HG02588 (cell line): ENCODE data around the gene PROSER2.

Source experiments
- ATAC-seq: cut with Tn5 transposase; IDR thresholded peaks from one replicate; pipeline ENCODE4 v1.9.1; 2021; ENCODE audit warnings: mild to moderate bottlenecking, moderate library complexity; ENCODE audit not compliant: unreplicated experiment

PROSER2 gene

DNA sequence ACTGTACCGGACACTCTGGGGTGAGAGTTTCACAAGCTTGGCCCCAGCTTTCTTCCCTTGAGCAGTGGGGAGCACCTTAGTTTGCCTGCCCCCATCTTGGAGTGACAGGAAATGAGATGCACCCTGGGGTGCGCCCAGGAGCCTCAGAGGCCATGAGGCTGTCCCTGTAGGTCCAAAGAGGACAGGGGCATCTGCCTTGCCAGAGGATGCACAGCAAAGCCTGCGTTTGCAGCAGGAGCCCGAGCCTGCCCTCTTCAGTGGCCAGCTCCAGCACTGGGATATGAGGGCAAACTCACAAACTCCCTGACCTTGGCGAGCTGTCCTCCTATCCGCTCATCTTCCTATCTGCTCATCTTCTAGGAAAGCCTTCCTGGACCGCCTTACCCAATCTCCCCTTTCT, 79.5 kb downstream of the PROSER2 start:
- ATAC-seq: no peak

DNA sequence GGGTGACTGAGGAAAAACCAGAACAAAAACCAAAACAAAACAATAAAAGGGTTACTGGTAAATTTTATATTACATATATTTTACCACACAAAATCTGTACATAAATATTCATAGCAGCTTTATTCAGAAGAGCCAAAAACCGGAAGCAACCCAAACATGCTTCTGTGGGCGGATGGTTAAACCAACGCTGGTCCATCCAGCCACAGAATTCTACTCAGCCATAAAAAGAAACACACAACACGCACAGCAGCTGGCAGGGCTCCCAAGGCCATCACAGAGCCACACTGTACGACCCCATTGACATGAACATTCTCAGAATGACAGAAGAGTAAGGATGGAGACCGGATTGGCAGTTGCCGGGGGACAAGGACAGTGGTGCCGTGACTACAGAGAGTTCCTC, 83.6 kb downstream of the PROSER2 start:
- ATAC-seq: no peak

DNA sequence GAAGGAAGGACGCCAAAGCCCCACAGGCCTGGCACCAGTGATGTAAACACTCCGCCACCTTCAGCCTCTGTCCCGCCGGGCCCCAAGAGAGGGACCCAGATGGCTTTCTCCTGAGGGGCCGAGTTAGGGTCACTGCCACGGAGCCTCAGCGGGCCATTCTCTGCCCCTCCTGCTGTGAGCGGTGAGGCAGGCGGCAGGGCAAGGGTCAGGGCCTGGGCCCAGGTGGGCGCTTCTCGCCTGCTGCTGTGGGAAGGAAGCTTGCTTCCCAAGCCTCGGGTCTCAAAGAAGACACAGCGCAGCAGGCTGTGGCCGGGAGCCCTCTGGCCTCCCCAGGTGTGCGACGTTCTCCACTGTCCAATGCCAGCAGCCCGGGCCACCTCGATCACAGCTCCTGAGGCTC, 84.8 kb downstream of the PROSER2 start:
- ATAC-seq: no peak

DNA sequence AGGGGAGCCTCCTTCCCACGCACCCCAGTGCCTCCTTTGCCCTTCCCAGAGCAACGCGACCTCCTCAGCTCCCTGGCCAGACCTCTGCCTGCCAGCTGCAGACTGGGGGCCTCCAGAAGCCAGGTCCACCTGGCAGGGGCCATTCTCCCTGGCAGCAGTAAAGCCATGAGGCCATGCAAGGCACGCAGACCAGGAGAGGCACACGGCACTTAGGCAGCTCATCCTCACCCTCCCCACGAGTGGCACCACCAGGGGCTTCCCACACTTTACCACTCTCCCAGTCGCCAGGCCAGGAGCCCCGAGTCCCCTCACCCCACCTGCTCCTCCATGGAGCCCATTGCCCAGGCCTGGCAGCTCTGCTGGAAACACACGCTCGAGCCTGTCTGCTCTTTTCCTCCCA, 85.4 kb downstream of the PROSER2 start:
- ATAC-seq: no peak

DNA sequence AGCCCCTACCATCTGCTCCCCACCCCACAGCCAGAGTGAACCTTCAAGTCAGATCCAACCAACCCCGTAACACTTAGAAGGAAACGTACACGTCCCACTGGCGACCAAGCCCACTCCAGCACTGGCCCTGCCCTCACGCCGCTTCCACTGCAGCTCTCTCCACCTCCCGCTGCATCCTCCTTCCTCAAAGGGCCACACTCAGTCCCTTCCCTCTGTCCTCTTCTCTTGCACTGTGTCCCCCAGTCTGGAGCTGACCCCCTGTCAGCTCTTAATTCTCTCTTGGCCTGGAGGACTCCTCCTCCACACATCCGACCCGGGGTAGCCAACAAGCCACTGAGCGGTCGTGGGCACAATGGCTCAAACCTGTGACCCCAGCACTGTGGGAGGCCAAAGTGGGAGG, 85.8 kb downstream of the PROSER2 start:
- ATAC-seq: no peak

DNA sequence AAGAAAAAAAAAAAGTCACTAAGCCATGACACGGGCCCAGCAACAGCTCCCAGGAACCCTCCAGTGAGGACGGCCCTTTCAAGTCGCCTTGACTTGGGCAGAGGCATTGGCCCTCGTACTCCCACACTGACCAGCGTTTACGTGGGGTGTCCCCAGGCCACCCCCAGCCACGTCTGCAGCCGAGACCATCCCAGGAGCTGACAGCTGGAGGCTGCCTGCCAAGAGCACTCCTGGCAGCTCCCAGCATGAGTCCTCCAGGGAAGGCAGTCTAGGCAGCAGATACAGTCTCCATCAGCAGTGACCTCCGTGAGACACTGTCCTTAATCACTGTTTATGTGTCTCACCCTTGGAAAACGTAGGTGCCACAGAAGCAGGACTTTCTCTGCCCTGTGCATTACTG, 86.5 kb downstream of the PROSER2 start:
- no peak for ATAC-seq

DNA sequence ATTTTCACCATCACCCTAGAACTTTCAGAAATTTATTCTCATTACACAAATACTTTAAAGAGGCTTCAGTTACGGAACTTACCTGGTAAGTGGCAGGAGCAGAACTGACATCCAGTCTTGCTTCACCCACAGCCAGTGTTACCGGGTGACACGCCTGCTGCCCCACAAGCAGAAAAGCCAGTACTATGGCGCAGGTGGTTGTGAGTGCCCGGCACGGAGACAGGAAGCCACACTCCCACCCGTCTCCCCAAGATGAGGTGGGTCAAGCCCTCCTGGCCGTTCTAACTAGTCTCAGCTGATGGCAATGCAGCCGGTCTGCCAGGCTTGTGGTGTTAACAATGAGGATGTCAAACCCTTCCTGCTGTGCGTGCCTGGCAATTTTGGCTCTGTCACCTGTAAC, 86.9 kb downstream of the PROSER2 start:
- ATAC-seq: no peak

DNA sequence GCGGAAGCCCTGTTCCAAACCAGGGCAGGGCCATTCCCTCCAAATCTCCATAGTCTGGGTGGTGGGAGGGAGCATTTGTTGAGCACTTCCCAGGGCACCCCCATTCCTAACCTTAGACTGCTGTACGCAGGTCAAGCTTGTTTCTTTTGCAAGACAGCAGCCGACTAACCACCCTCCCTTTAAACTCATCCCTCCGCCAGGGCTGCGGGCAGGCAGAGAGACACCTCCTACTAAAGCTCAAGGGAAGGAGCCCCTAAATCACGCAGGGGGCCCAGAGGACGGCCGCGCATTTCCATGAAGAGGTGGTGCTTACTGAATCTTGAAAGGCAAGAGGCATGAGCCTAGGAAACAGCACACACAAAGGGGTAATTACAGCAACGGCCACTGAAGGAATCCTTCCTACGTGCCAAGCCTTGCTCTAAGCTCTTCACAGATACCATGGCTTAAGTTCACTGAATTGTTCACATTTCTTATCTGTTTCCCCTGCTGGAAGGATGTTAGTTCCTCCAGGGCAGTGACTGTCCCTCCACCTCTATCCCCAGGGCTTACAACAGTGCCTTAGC, 90.0 kb downstream of the PROSER2 start:
- no peak for ATAC-seq

DNA sequence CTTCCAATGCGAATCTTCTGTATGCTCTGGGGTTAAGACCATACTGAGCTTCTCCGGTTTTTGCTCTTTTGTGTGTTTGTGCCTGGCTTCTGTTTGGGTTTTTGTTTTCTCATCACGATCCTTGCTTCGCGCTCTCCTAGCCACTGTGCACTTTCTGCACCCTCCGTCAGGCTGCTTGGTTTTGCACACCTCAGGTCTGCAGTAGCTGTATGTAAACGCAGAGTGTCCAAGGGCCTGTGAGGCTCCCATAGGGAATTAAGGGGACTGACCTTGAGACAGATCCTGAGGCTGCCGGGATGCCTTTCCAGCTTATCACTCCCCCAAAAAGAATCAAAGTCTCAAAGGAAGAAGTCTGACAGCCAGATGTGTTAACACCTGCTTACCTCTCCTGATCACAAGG, 95.2 kb downstream of the PROSER2 start:
- ATAC-seq: no peak

DNA sequence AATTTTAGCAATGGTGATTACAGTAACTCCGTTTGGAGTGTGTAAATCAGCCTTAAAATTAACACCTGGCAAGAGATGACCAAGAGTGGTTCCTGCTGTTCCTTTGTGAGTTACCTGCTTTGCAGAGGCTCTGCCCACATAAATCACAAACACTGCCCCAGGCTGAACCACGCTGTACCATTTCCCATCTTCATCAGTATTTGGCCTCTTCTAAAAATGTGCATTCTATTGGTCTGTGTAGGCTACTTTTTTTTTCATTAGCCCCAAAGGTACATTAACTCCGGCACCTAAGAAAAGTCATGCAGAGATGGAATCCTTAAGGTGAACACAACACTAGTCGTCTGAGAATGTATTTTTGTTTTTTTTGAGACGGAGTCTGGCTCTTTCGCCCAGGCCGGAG, 96.1 kb downstream of the PROSER2 start:
- no peak for ATAC-seq
